Endodermal cell (in vitro differentiated cells): Measurements from ENCODE around the gene C17orf58. TPM values are rescaled to one million over a fixed set of nuclear protein-coding genes. Genes with fewer than 3 reads are reported as not detected.
A peak's percentile ranks its signal among the peaks of the same experiment; 100 is the strongest.

ENCODE experiments used
- DNase-seq: peaks from one replicate; pipeline ENCODE4 v3.0.0-alpha.2; 2017
- H3K27ac ChIP-seq: 2 replicates; pipeline ENCODE4 v1.5.1; 2013; ENCODE audit warnings: mild to moderate bottlenecking, low read depth, low read length, moderate library complexity
- H3K27me3 ChIP-seq: 2 replicates; pipeline ENCODE4 v1.6.1; 2013; ENCODE audit warnings: mild to moderate bottlenecking, low read length, moderate library complexity; ENCODE audit not compliant: insufficient read depth, control insufficient read depth, poor library complexity, severe bottlenecking
- H3K36me3 ChIP-seq: 2 replicates; pipeline ENCODE4 v1.7.0; 2013; ENCODE audit warnings: mild to moderate bottlenecking, low read length, moderate library complexity; ENCODE audit not compliant: control insufficient read depth, insufficient read depth
- H3K4me1 ChIP-seq: one replicate; pipeline ENCODE4 v1.7.0; 2013; ENCODE audit warnings: low read length; ENCODE audit not compliant: control insufficient read depth, insufficient read depth
- H3K4me3 ChIP-seq: 2 replicates; pipeline ENCODE4 v1.5.1; 2013; ENCODE audit warnings: mild to moderate bottlenecking, low read length, moderate library complexity
- H3K9ac ChIP-seq: 2 replicates; pipeline ENCODE4 v1.6.1; 2013; ENCODE audit warnings: mild to moderate bottlenecking, low read length, moderate library complexity; ENCODE audit not compliant: poor library complexity, severe bottlenecking; ENCODE audit errors: extremely low read depth
- H3K9me3 ChIP-seq: 2 replicates; pipeline ENCODE4 v1.6.1; 2013; ENCODE audit warnings: mild to moderate bottlenecking, low read length, moderate library complexity; ENCODE audit not compliant: control insufficient read depth
- H3K27ac Mint-ChIP-seq: 2 replicates; pipeline ENCODE4 v1.8.0; 2020; ENCODE audit warnings: mixed read lengths
- H3K27me3 Mint-ChIP-seq: 2 replicates; pipeline ENCODE4 v1.8.0; 2021; ENCODE audit warnings: mild to moderate bottlenecking, mixed read lengths; ENCODE audit not compliant: insufficient read depth
- H3K36me3 Mint-ChIP-seq: 2 replicates; pipeline ENCODE4 v1.8.0; 2020; ENCODE audit warnings: low read depth, mixed read lengths
- H3K4me1 Mint-ChIP-seq: 2 replicates; pipeline ENCODE4 v1.8.0; 2020; ENCODE audit warnings: mixed read lengths
- H3K4me3 Mint-ChIP-seq: 2 replicates; pipeline ENCODE4 v1.8.0; 2020; ENCODE audit warnings: mild to moderate bottlenecking, moderate library complexity, mixed read lengths
- H3K9me3 Mint-ChIP-seq: 2 replicates; pipeline ENCODE4 v1.8.0; 2020; ENCODE audit warnings: mild to moderate bottlenecking, mixed read lengths
- CTCF ChIP-seq: fragments of 200-600 bp; sonication (generic); conservative IDR thresholded peaks from 2 replicates; pipeline ENCODE4 v1.5.0; 2021; ENCODE audit warnings: antibody characterized with exemption, mild to moderate bottlenecking
- WGBS, 2 experiments: methylation state at CpG; one replicate each; pipeline versions ENCODE4 v1.1.5 to v1.1.7; 2013; ENCODE audit warnings: missing lambda C conversion rate in 2 of 2, mixed read lengths in 1 of 2; ENCODE audit not compliant: insufficient coverage in 1 of 2, insufficient read length in 1 of 2; 5-methylcytosine and 5-hydroxymethylcytosine counted together
- total RNA-seq, 2 donors: library from RNA; stranded (reverse); fragmentation: NEBNext Ultra II Directional in 1 of 2; extraction: Animal tissue kit (Norgen Biotek cat#: 25700) in 1 of 2; gene quantifications; 2 replicates in 1 of 2; 3 replicates in 1 of 2; pipeline ENCODE4 v1.2.1, GENCODE V29; 2021

C17orf58 gene
- total RNA-seq, 2 donors from 2014 or later, result 14.0 to 14.1 TPM

- DNase-seq, result peak; percentile 68
- Histone ChIP-seq H3K27ac (no peak overlapping the region), H3K9me3 (no peaks in the 10 kb centered on the region), H3K27me3 (no peaks in the 10 kb centered on the region), H3K36me3 (peaks cover 38% of the 10 kb centered on the region), H3K9ac (no peak overlapping the region), H3K4me3 (no peak overlapping the region), H3K4me1 (peaks cover 3% of the 10 kb centered on the region)
- H3K27me3 Mint-ChIP-seq, result no peaks in the 10 kb centered on the region
- 83 to 87% methylated on average over 1 to 3 of the region's 3 CpGs for WGBS, 2 experiments
- H3K9me3 Mint-ChIP-seq, result no peaks in the 10 kb centered on the region
- no peak for TF ChIP-seq CTCF
- H3K27ac Mint-ChIP-seq, result peak overlapping the region; percentile 46
- H3K4me3 Mint-ChIP-seq, result no peak overlapping the region
- peaks cover 5% of the 10 kb centered on the region for H3K4me1 Mint-ChIP-seq
- H3K36me3 Mint-ChIP-seq, result peaks cover 62% of the 10 kb centered on the region
Measured at GRCh38 chr17:67959510-67959909, 36.8 kb downstream of the C17orf58 start.

- no peak overlapping the region for H3K4me3 Mint-ChIP-seq
- no peaks in the 10 kb centered on the region for H3K27me3 ChIP-seq
- H3K27ac ChIP-seq, result no peak overlapping the region
- H3K27ac Mint-ChIP-seq, result no peak overlapping the region
- no peaks in the 10 kb centered on the region for H3K4me1 Mint-ChIP-seq
- no peak overlapping the region for H3K9ac ChIP-seq
- no peaks in the 10 kb centered on the region for H3K9me3 Mint-ChIP-seq
- H3K36me3 Mint-ChIP-seq, result peaks cover 73% of the 10 kb centered on the region
- no peaks in the 10 kb centered on the region for H3K9me3 ChIP-seq
- WGBS, 2 experiments, result 92% methylated on average over 2 of the region's 2 CpGs
- H3K27me3 Mint-ChIP-seq, result no peaks in the 10 kb centered on the region
- DNase-seq, result no peak
- TF ChIP-seq CTCF, result no peak
- no peaks in the 10 kb centered on the region for H3K4me1 ChIP-seq
- H3K36me3 ChIP-seq, result peaks cover 82% of the 10 kb centered on the region
- H3K4me3 ChIP-seq, result no peak overlapping the region
Measured at GRCh38 chr17:67950945-67951344, 45.3 kb downstream of the C17orf58 start.

- H3K4me1 Mint-ChIP-seq, result no peaks in the 10 kb centered on the region
- H3K4me3 Mint-ChIP-seq, result no peak overlapping the region
- Histone ChIP-seq H3K4me1 (no peaks in the 10 kb centered on the region), H3K9ac (no peak overlapping the region), H3K4me3 (no peak overlapping the region), H3K27ac (no peak overlapping the region), H3K27me3 (no peaks in the 10 kb centered on the region), H3K36me3 (peaks cover 95% of the 10 kb centered on the region), H3K9me3 (no peaks in the 10 kb centered on the region)
- peaks cover 77% of the 10 kb centered on the region for H3K36me3 Mint-ChIP-seq
- DNase-seq, result no peak
- no peaks in the 10 kb centered on the region for H3K9me3 Mint-ChIP-seq
- H3K27me3 Mint-ChIP-seq, result no peaks in the 10 kb centered on the region
- no peak overlapping the region for H3K27ac Mint-ChIP-seq
- WGBS, 2 experiments, result 90 to 99% methylated on average over 3 to 5 of the region's 5 CpGs
- no peak for TF ChIP-seq CTCF
Measured at GRCh38 chr17:67947325-67947813, 48.9 kb downstream of the C17orf58 start.
